ENCODE measurements around the gene GLI2.

- TF ChIP-seq KDM4A (IDR thresholded peaks at IDR 0.05; ENCODE audit: low read depth, low read length, severe bottlenecking) (no peak), EGR1 (IDR thresholded peaks at IDR 0.05; ENCODE audit: borderline replicate concordance, low read depth, low read length) (no peak), EP300 (IDR thresholded peaks at IDR 0.05; ENCODE audit: borderline replicate concordance in 1 of 2, low read depth in 2 of 2, low read length in 2 of 2) (no peak), POU5F1 (IDR thresholded peaks at IDR 0.05; ENCODE audit: low read depth, low read length) (no peak), GABPA (IDR thresholded peaks at IDR 0.05; ENCODE audit: borderline replicate concordance, insufficient read depth, low read length) (no peak), CTCF (IDR thresholded peaks at IDR 0.05; ENCODE audit: control extremely low read depth in 1 of 3, insufficient read depth in 1 of 3, low read depth in 1 of 3, low read length in 3 of 3) (no peak), SRF (IDR thresholded peaks at IDR 0.05; ENCODE audit: low read depth, low read length) (no peak), HDAC2 (IDR thresholded peaks at IDR 0.05; ENCODE audit: borderline replicate concordance in 1 of 2, low read depth in 2 of 2, low read length in 2 of 2) (no peak), TCF12 (IDR thresholded peaks at IDR 0.05; ENCODE audit: low read depth, low read length) (no peak), HDAC6 (IDR thresholded peaks at IDR 0.05; ENCODE audit: low read depth, low read length) (no peak), CREB1 (IDR thresholded peaks at IDR 0.05) (no peak), POLR2A (IDR thresholded peaks at IDR 0.05; ENCODE audit: control extremely low read depth in 1 of 2, low read depth in 2 of 2, low read length in 2 of 2) (no peak)
Observed at GRCh38 chr2:120760446-120761135, 24.9 kb downstream of the GLI2 start.

Data from H1 (cell line).